Activated T-helper 2 cell treated with anti-CD3 and anti-CD28 coated beads, Interferon-gamma antibody, Interleukin-2, Interleukin-4, amounts not matched to agents 10 μg/mL and 5 μg/mL and 100 μg/mL, durations not matched to agents 14 hours and 24 hours and 36 hours (primary cell): ENCODE results near the gene MTRR. TPM values are rescaled to one million over a fixed set of nuclear protein-coding genes. Genes with fewer than 3 reads are reported as not detected.

Experiments
- DNase-seq: peaks from one replicate; pipeline ENCODE4 v3.0.0; 2021; ENCODE audit warnings: low spot score
- H3K27ac Mint-ChIP-seq: one replicate; pipeline ENCODE4 v1.8.0; 2021; ENCODE audit warnings: mixed read lengths
- H3K27me3 Mint-ChIP-seq: one replicate; pipeline ENCODE4 v1.8.0; 2021; ENCODE audit warnings: low read depth, mixed read lengths
- H3K36me3 Mint-ChIP-seq: one replicate; pipeline ENCODE4 v1.8.0; 2021; ENCODE audit warnings: low read depth, mixed read lengths
- H3K4me1 Mint-ChIP-seq: one replicate; pipeline ENCODE4 v1.8.0; 2021; ENCODE audit warnings: low read depth, mixed read lengths
- H3K4me3 Mint-ChIP-seq: one replicate; pipeline ENCODE4 v1.8.0; 2021; ENCODE audit warnings: low read depth, mild to moderate bottlenecking, moderate library complexity, mixed read lengths
- H3K9me3 Mint-ChIP-seq: one replicate; pipeline ENCODE4 v1.8.0; 2021; ENCODE audit warnings: mixed read lengths
- intact Hi-C: fragments of 100-400 bp; cut with micrococcal nuclease; formaldehyde crosslinking; loops from one replicate; pipeline ENCODE4 v1.15.1; 2023
- total RNA-seq: library from RNA; stranded (reverse); gene quantifications from 2 replicates; pipeline ENCODE4 v1.2.3, GENCODE V29; 2022

MTRR gene
- total RNA-seq: 61.9 and 71.4 TPM in 2 replicates

DNA sequence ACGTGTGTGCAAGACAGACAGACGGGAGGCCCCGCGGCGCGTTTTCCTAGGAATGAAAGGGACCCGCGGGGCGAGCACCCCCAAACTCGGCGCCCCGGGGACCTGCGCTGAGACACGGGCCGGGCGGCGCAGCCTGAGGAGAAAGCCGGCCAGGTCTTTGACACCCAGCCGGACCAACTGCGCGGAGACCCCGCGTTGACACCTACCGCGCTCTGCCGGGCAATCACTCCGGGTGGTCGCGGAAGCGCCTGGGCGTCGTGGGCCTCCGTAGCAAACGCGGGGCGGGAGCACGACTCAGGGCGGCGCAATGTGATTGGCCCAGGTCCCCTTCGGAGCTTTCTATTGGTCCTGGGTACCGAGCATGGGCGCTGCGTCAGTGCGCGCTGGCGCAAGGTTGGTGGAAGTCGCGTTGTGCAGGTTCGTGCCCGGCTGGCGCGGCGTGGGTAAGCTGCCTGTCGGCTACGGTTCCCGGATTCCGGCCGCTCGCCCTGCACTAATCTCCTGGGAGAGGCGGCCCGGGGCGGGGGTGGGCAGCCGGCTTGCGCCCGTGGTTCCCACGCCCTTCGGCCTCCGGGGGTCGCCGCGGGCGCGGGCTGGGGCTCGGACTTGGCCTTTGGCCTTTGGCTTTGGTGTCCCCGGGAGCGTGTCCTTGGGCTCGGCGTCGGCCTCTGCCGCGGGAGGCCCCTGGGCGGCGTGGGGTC is at the start of gene MTRR, which contains the start of gene FASTKD3:
TSS of gene MTRR (plus strand) at position 376 of the 701 bp plus-strand sequence. CDS start 1,647 bp downstream, outside the sequence.
TSS of gene FASTKD3 (minus strand) at position 259 of the 701 bp plus-strand sequence. CDS start 948 bp downstream, outside the sequence.
- Mint-ChIP-seq H3K27ac (peak within 1 kb of the TSS; percentile 83), H3K4me3 (peak within 1 kb of the TSS; percentile 99), H3K27me3 (no peaks in the 10 kb centered on the region), H3K36me3 (peaks cover 60% of the 10 kb centered on the region), H3K4me1 (peaks cover 62% of the 10 kb centered on the region), H3K9me3 (no peaks in the 10 kb centered on the region)
- peak; percentile 87 for DNase-seq
- intact Hi-C loops: loop anchor here (1.0 to 10.0 kb wide), 4 partner anchors 9 to 1234 kb away; partner anchors contain the start of genes NSUN2 and SRD5A1

GRCh38 chr5:7822449-7822848 is 46.5 kb upstream of the MTRR start:
- Mint-ChIP-seq H3K9me3 (no peaks in the 10 kb centered on the region), H3K36me3 (no peaks in the 10 kb centered on the region), H3K4me3 (no peak overlapping the region)

DNA sequence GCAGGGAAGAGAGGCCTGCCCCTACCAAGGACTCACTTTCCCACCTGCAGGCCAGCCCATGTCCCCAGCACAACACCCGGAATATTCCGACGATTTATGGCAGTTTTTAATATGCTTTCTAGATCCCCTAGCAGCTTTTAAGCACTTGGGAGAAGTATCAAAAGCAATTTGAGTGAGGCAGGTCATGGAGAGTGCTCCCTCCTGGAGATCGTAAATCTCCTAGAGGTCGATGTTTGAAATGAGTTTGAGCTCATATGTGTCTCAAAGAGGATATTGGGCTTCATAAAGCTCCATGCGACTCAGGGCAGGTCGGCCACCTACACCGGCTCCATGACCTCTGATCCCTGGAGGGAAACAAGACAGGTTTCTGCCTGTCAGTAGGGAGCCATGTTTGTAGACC is 45.4 kb upstream of the MTRR start:
- Mint-ChIP-seq H3K36me3 (no peaks in the 10 kb centered on the region), H3K4me1 (peaks cover 1% of the 10 kb centered on the region)

More at GRCh38 chr5:7822449-7822848, 46.5 kb upstream of the MTRR start:
- Mint-ChIP-seq H3K27me3 (peaks cover 12% of the 10 kb centered on the region), H3K27ac (no peak overlapping the region), H3K4me1 (peaks cover 1% of the 10 kb centered on the region)
- DNase-seq: no peak
- intact Hi-C loops: no loop called here

DNA sequence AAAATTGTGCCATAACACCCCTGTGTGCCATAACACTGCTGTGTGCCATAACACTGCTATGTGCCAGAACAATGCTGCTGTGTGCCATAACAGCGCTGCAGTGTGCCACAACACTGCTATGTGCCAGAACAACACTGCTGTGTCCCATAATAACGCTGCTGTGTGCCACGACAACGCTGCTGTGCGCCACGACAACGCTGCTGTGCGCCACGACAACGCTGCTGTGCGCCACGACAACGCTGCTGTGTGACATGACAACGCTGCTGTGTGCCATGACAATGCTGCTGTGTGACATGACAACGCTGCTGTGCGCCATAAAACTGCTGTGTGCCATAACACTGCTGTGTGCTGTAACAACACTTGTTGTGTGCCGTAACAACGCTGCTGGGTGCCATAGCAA is 44.0 kb upstream of the MTRR start:
- Mint-ChIP-seq H3K27ac (no peak overlapping the region), H3K9me3 (no peaks in the 10 kb centered on the region), H3K27me3 (peaks cover 12% of the 10 kb centered on the region), H3K4me3 (no peak overlapping the region), H3K4me1 (peaks cover 1% of the 10 kb centered on the region), H3K36me3 (no peaks in the 10 kb centered on the region)
- no peak for DNase-seq
- intact Hi-C loops: no loop called here

More for the DNA sequence above, 45.4 kb upstream of the MTRR start:
- DNase-seq: no peak
- Mint-ChIP-seq H3K27me3 (peaks cover 12% of the 10 kb centered on the region), H3K27ac (no peak overlapping the region), H3K4me3 (no peak overlapping the region), H3K9me3 (no peaks in the 10 kb centered on the region)
- intact Hi-C loops: no loop called here

DNA sequence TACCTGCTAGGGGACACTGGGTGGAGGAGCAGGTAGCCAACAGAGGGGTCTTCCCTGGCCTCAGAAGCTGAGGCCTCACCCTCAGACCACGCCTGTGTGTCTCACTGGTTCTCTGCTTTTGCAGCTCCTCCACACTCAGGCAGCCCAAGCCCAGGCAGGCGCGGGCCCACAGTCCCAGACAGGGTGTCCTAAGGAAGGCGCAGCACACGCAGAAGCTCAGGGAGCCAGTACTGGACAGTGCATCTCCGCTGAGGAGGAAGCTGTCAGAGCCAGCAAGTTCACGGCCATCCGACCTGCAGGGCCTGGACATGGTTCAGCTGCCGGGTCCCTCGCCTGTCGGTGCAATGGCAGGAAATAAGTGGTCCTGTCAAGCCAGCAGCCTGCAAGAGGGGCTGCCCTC is 43.3 kb upstream of the MTRR start:
- H3K9me3 Mint-ChIP-seq: no peaks in the 10 kb centered on the region
- no peaks in the 10 kb centered on the region for H3K36me3 Mint-ChIP-seq
- no peak for DNase-seq
- H3K27ac Mint-ChIP-seq: no peak overlapping the region
- H3K4me1 Mint-ChIP-seq: peaks cover 1% of the 10 kb centered on the region
- no peak overlapping the region for H3K4me3 Mint-ChIP-seq
- peaks cover 12% of the 10 kb centered on the region for H3K27me3 Mint-ChIP-seq
- intact Hi-C loops: no loop called here

- intact Hi-C loops: no loop called here
- Mint-ChIP-seq H3K27ac (no peak overlapping the region), H3K27me3 (no peaks in the 10 kb centered on the region), H3K36me3 (no peaks in the 10 kb centered on the region), H3K4me3 (no peak overlapping the region), H3K4me1 (no peaks in the 10 kb centered on the region), H3K9me3 (no peaks in the 10 kb centered on the region)
- no peak for DNase-seq
These were observed 41.3 kb upstream of the MTRR start for GRCh38 chr5:7827610-7828009.

DNA sequence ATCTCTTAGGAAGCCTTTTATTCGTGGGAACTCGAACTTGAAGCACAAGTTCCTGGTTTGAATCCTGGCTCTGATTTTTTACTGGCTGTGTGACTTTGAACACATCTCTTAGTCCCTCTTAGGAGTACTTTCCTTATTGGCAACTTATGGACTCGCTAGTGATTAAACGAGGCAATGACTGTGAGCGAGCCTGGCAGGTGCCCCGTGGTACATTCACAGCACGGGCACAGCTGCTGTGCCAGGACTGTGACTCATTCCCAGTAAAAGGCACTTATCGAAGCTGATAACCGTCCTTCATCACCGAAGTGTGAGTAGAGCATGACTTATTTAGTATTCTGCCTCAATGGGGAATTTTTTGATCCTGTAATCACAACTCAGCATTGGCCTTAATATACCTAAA is 40.7 kb upstream of the MTRR start:
- Mint-ChIP-seq H3K4me3 (no peak overlapping the region), H3K36me3 (no peaks in the 10 kb centered on the region), H3K4me1 (no peaks in the 10 kb centered on the region), H3K27ac (no peak overlapping the region), H3K27me3 (no peaks in the 10 kb centered on the region), H3K9me3 (no peaks in the 10 kb centered on the region)
- intact Hi-C loops: no loop called here
- DNase-seq: no peak

DNA sequence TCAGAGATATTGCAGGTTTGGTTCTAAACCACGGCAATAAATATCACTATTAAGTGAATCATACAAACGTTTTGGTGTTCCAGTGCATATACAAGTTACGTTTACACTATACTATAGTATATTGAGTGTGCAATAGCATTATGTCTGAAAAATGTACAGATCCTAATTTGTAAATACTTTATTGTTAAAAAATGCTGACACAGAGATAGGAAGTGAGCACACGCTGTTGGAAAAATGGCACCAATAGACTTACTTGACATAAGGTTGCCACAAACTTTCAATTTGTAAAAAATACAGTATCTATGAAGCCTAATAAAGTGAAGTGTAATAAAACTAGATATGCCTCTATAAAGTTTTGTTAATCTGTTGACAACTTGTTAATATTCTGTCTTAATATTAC is 34.0 kb upstream of the MTRR start:
- no peaks in the 10 kb centered on the region for H3K36me3 Mint-ChIP-seq
- H3K9me3 Mint-ChIP-seq: no peaks in the 10 kb centered on the region
- intact Hi-C loops: no loop called here
- no peak overlapping the region for H3K27ac Mint-ChIP-seq
- H3K4me3 Mint-ChIP-seq: no peak overlapping the region
- peaks cover 3% of the 10 kb centered on the region for H3K27me3 Mint-ChIP-seq
- H3K4me1 Mint-ChIP-seq: no peaks in the 10 kb centered on the region
- no peak for DNase-seq

DNA sequence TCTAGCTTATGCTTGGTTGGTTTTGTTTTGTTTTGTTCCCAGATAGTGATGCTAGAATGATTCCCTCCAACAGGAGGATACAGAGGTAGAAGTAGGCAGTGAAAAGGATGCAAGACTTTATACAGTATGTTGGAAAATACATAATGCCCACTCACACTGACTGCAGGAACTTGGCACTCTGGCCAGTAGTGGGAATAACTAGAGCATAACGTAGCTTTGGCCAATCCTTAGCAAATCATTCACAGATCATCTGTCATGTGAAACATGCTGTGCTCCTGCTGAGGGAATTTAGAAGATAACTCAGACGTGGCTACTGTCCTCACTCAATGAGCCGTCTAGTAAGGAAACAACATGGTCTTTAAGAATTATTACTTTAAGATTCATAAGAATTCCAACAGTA is 31.5 kb upstream of the MTRR start:
- Mint-ChIP-seq H3K27ac (no peak overlapping the region), H3K4me1 (no peaks in the 10 kb centered on the region), H3K36me3 (no peaks in the 10 kb centered on the region), H3K27me3 (peaks cover 6% of the 10 kb centered on the region), H3K4me3 (no peak overlapping the region), H3K9me3 (no peaks in the 10 kb centered on the region)
- no peak for DNase-seq
- intact Hi-C loops: no loop called here

DNA sequence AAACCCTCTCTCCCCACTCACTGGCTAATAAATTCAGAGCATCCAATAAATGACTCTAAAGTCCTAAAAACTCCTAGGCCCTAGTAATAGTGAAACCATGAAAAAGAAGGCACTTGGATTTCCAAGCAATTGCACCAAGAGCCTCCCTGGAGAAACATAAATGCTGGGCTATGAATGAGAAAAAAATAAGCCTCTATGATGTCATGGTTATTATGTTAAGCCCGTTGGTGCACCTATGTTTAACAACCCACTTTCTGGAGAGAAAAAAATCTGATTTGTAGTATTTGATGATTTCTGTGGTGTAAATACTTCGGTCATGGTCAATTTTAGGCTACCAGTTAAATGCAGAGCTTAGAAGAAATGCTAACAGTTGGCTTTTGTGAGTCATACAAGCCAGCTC is 26.4 kb upstream of the MTRR start:
- DNase-seq: no peak
- Mint-ChIP-seq H3K27ac (no peak overlapping the region), H3K4me1 (no peaks in the 10 kb centered on the region), H3K9me3 (no peaks in the 10 kb centered on the region), H3K27me3 (peaks cover 30% of the 10 kb centered on the region), H3K36me3 (no peaks in the 10 kb centered on the region), H3K4me3 (no peak overlapping the region)
- intact Hi-C loops: no loop called here

- H3K4me1 Mint-ChIP-seq: peaks cover under 1% of the 10 kb centered on the region
- H3K4me3 Mint-ChIP-seq: no peak overlapping the region
- H3K27me3 Mint-ChIP-seq: peaks cover 48% of the 10 kb centered on the region
- no peak for DNase-seq
- no peaks in the 10 kb centered on the region for H3K36me3 Mint-ChIP-seq
- intact Hi-C loops: no loop called here
- no peak overlapping the region for H3K27ac Mint-ChIP-seq
- no peaks in the 10 kb centered on the region for H3K9me3 Mint-ChIP-seq
These were observed 24.0 kb upstream of the MTRR start for GRCh38 chr5:7844901-7845300.

- H3K27me3 Mint-ChIP-seq: peaks cover 47% of the 10 kb centered on the region
- peaks cover 2% of the 10 kb centered on the region for H3K4me1 Mint-ChIP-seq
- H3K9me3 Mint-ChIP-seq: no peaks in the 10 kb centered on the region
- intact Hi-C loops: no loop called here
- no peaks in the 10 kb centered on the region for H3K36me3 Mint-ChIP-seq
- DNase-seq: no peak
- H3K27ac Mint-ChIP-seq: no peak overlapping the region
- no peak overlapping the region for H3K4me3 Mint-ChIP-seq
These were observed 23.4 kb upstream of the MTRR start for GRCh38 chr5:7845557-7845956.

GRCh38 chr5:7846327-7846726 is 22.6 kb upstream of the MTRR start:
- H3K27me3 Mint-ChIP-seq: peaks cover 49% of the 10 kb centered on the region

More at GRCh38 chr5:7846327-7846726, 22.6 kb upstream of the MTRR start:
- no peaks in the 10 kb centered on the region for H3K9me3 Mint-ChIP-seq
- no peak overlapping the region for H3K27ac Mint-ChIP-seq
- peaks cover 5% of the 10 kb centered on the region for H3K4me1 Mint-ChIP-seq
- no peak for DNase-seq
- intact Hi-C loops: no loop called here
- no peak overlapping the region for H3K4me3 Mint-ChIP-seq
- no peaks in the 10 kb centered on the region for H3K36me3 Mint-ChIP-seq
